NCI-H82 (cell line): ENCODE measurements around the gene RINT1.

Experiments used
- DNase-seq: peaks from one replicate; lab custom pipeline; 2025; lab: John Stamatoyannopoulos, UW

The RINT1 gene

DNA sequence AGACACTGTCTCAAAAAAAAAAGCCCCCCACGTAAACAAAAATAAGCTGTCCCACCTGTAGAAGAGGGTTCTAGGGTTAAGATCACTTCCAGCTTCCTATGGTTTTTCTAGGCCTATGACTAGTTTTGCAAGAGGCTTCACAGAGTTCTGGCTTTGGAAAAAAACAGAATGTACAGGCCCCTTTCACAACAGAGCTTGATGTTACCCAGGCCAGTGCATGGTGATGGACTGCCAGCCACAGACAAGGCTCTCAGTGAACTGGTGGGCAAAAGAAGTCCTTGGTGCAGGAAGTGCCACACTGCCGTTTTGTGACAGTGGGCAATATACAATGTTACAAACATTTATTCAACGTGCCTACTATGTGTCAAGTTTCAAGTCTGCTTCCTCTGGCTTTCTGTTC, 67.5 kb downstream of the RINT1 start:
- DNase-seq = no peak

GRCh38 chr7:105600720-105601550, 68.9 kb downstream of the RINT1 start:
- peak; percentile 94 for DNase-seq

GRCh38 chr7:105602325-105603305, 70.6 kb downstream of the RINT1 start:
- DNase-seq = no peak

DNA sequence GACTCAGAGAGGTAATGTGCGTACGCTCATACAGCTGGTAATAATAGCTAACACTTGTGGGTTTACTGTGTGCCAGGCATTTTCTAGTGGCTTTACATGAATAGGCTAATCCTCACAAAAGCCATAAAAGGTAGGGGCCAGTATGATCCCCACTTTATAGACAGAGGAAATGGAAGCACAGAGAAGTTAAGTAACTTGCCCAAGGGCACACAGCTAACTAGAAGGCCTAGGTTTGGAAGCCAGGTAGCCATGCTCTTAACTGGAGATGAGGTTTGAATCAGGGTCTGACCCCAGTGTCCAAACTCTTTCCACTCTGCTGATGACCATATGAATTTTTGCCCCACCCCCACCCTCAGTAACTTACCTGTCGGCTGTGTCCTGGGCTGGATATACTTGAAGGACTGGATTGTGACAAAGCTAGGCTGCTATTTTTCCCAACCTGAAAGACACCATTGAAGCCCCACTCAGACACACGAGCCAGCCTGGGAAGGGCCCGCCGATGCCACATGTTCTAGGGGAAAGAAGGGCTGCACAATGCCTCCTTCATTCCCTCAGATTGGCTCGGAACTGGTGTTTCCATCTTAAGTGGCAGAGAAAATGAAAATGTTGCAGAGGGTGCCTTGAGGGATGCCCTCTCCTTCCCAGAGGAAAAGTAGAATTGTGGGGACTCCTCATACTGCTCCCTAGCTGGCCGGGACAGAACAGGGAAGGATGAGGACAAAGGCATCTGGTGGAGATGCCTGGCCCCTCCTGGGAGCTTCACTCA, 78.3 kb downstream of the RINT1 start:
- no peak for DNase-seq

DNA sequence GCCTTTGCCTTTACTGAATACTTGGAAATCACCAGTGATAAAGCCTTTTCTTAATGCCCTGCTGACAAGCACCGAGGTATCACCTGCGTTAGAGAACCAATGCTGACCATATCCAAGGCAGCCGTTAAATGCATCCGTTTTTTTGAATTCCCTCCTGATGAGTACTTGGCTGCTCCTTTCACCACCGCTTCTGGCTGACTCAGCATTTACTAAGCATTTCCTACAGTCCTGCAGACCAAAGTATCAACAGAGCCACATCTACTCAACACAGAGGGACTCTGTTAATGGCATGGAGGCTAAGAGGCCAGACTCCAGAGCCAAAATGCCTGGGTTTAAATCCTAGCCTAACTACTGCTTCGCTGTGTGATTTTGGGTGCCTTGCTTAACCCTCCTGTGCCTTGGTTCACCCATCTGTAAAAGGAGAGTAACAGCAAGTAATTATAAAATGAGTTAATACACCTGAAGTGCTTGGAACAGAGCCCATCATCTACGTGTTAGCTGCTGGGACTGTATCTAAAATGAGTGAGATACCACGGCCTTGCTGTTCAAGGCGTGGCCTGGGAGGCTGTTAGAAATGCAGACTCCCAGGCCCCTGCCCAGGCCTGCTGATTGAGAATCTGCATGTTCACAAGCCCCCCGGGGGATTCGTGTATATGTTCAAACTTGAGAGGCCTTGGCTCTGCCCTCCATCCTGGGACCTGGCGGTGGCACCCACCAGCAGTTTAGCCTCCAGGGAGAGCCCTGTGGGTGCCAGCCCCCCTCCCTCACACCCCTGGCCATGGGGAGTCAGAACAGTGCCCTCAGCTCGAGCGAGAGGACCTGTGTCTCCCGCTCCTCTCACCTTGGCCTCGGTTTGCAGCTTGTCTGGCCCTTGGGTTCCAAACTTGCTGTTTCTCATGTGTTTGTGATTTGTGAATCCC, 80.1 kb downstream of the RINT1 start:
- DNase-seq = no peak

DNA sequence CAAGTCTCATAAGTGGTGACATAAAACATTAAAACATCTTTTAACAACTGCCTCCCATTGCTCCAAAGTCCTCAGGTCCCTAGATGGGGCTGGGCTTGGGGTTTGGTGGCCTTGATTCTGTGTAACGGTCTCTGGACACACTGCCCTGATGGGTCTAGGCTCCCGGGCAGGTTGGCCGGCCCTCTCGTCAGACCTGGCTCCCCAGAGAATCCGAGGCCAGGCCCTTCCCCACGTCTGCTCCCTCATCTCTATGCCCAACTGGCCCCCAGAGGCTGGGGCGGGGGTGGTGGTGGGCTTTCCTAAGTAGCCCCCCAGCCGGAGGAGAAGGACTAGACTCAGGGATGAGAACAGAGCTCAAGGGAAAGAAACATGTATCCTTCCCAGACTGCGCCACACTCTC, 80.8 kb downstream of the RINT1 start:
- DNase-seq = no peak

DNA sequence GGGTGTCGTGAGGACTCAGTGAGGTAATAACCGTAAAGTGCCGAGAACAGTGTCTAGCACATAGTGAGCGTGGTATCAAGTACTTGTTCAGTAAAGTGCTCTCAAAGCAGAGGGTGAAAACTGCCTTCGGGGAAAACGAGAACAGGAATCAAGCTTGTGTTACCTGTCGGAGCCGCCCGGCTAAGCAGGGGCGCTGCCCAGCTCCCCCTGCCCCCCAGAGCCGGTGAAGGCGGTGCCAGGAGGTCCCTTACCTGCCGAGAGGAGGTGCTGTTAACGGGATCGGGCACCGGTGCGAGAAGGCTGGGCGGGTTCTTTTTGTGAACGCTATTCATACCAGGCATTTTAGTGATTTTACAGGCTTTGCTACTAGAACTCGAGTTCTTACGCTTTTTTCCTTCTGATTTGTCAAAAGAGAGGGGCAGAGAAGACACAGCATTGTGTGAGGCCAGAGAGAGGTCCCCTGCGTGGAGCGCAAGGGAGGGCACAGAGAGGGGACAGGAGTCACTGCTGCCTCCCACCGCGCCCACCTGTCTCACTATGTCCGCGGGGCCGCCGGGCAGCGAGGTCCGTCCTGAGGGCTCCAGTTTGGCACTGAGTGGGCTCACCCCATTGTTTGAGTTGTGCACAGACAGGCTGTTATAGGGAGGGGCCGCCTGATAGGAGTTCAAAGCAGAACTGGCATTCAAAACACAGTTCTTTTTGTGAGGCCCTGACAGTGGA, 81.8 kb downstream of the RINT1 start:
- no peak for DNase-seq

GRCh38 chr7:105614341-105614840, 82.4 kb downstream of the RINT1 start:
- no peak for DNase-seq
